Brain pericyte (primary cell): ENCODE results near the gene SLC25A22.

Source experiments
- DNase-seq: peaks from one replicate; pipeline ENCODE4 v3.0.0-alpha.2; 2012; ENCODE audit warnings: low read depth, low spot score

Gene SLC25A22

GRCh38 chr11:834371-835316 is 36.6 kb upstream of the SLC25A22 start:
- DNase-seq = no peak

GRCh38 chr11:833849-834311 is 35.8 kb upstream of the SLC25A22 start:
- DNase-seq = no peak

GRCh38 chr11:833114-833791 is 35.2 kb upstream of the SLC25A22 start:
- no peak for DNase-seq

- no peak for DNase-seq
Measured at GRCh38 chr11:832529-833113, 34.5 kb upstream of the SLC25A22 start, which contains the start of gene CD151. Gene CD151 (plus strand): TSS chr11:832952. CDS start chr11:836070, 3,118 bp downstream.

- no peak for DNase-seq
Measured at GRCh38 chr11:831961-832528, 34.0 kb upstream of the SLC25A22 start.

- DNase-seq = no peak
Measured at GRCh38 chr11:831118-831864, 33.2 kb upstream of the SLC25A22 start.

GRCh38 chr11:830295-831117 is 32.4 kb upstream of the SLC25A22 start:
- DNase-seq = no peak

- no peak for DNase-seq
Measured at GRCh38 chr11:829847-830294, 31.8 kb upstream of the SLC25A22 start.

- no peak for DNase-seq
Measured at GRCh38 chr11:829176-829846, 31.2 kb upstream of the SLC25A22 start.

- no peak for DNase-seq
Measured at GRCh38 chr11:828506-829175, 30.6 kb upstream of the SLC25A22 start.

GRCh38 chr11:827897-828192 is 29.8 kb upstream of the SLC25A22 start, which contains the start of gene CRACR2B:
Gene CRACR2B (plus strand): TSS chr11:827919. CDS start chr11:828608, 689 bp downstream.
- no peak for DNase-seq

GRCh38 chr11:827146-827896 is 29.2 kb upstream of the SLC25A22 start:
- DNase-seq = no peak

GRCh38 chr11:826836-827145 is 28.7 kb upstream of the SLC25A22 start:
- DNase-seq = no peak

GRCh38 chr11:826227-826621 is 28.1 kb upstream of the SLC25A22 start:
- no peak for DNase-seq

GRCh38 chr11:825366-826226 is 27.5 kb upstream of the SLC25A22 start:
- DNase-seq = no peak

- no peak for DNase-seq
Measured at GRCh38 chr11:824942-825341, 26.9 kb upstream of the SLC25A22 start.

GRCh38 chr11:824292-824880 is 26.3 kb upstream of the SLC25A22 start:
- no peak for DNase-seq
